ENCODE measurements around the gene GALNT11.

- TF ChIP-seq CTCF (IDR thresholded peaks at IDR 0.05): no peak
- no peak for TF ChIP-seq ZFX (IDR thresholded peaks at IDR 0.05; ENCODE audit: borderline replicate concordance)
Measured at GRCh38 chr7:152117356-152117755, 91.9 kb downstream of the GALNT11 start.

All from 22Rv1 (cell line).